Heart left ventricle (tissue), 13 donors: ENCODE measurements around the gene CRISPLD2.

Source experiments
- POLR2A ChIP-seq, 2 donors: fragments of 450-650 bp; IDR thresholded peaks; one replicate each; pipeline ENCODE4 v1.6.1; 2017; ENCODE audit warnings: antibody characterized with exemption in 2 of 2, mild to moderate bottlenecking in 2 of 2, moderate library complexity in 2 of 2
- TF ChIP-seq, protein P1 (sequence below), 12 donors: fragments of 200-600 bp; sonication (generic) in 4 of 12; IDR thresholded peaks; one replicate each; pipeline versions ENCODE4 v1.5.0 to v1.8.0; 2018 to 2022; ENCODE audit warnings: antibody characterized with exemption in 12 of 12, mild to moderate bottlenecking in 5 of 12
- donor health status: ischemic (EF 13 %, LVEDD 7.1; RV severe dilation, severe dysfunction).
- donor health status: DM: no; HTN: yes; CAD: no.
- donor health status: DM: no; HTN: no; CAD: no.
- donor health status: ischemic (EF 25% LVEDD 6.9; RV normal size, moderate dysfunction).
- donor health status: ischemic (EF 25% LVEDD 5.7; RV mildly dilated, moderate dysfunction).
- donor health status: ischemic (EF 35%, LVEDD 5.7; RV mildly dilated, moderate dysfunction).
- donor health status: nonischemic (EF 11% LVEDD 7.7; RV severe dilation, severe dysfunction).
- donor health status: DM: yes; HTN: yes; CAD: no.
- donor health status: PGD.
- donor health status: ischemic (EF 29% LVEDD 5.4; RV normal size, mild dysfunction).
- donor health status: nonischemic (EF 23%, LVEDD 6.1; RV moderate dilation, normal function).

DNA sequence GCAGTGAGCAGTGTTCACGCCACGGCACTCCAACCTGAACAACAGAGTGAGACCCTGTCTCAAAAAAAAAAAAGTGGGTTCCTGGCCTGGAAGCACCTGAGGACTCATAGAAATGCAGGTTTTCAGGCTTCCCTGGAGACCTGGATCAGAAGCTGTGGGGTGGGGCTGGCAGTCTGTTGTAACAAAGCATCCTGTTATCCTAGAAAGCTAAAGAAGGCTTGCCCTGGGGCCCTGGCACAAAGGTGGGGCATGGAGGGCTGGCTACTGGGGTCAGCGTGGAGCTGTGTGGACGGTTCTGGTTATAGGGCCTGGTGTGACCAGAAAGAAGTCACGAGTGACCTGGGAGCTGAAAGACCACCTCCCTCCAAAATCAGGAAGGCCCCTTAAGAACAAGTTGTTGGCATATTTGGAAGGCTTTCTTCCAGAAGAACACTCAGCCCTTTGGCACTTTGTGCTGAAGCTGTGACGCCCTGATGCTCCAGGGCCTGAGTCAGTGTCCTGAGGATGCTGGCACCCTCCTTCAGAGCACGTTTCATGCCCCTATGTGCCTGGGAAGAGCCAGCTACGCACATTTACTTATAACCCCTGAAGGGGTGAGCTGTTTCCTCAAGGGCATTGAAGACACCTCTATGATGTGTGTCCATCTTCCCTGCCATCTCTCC, 6.2 kb downstream of the CRISPLD2 start:
- TF ChIP-seq, protein P1, sequence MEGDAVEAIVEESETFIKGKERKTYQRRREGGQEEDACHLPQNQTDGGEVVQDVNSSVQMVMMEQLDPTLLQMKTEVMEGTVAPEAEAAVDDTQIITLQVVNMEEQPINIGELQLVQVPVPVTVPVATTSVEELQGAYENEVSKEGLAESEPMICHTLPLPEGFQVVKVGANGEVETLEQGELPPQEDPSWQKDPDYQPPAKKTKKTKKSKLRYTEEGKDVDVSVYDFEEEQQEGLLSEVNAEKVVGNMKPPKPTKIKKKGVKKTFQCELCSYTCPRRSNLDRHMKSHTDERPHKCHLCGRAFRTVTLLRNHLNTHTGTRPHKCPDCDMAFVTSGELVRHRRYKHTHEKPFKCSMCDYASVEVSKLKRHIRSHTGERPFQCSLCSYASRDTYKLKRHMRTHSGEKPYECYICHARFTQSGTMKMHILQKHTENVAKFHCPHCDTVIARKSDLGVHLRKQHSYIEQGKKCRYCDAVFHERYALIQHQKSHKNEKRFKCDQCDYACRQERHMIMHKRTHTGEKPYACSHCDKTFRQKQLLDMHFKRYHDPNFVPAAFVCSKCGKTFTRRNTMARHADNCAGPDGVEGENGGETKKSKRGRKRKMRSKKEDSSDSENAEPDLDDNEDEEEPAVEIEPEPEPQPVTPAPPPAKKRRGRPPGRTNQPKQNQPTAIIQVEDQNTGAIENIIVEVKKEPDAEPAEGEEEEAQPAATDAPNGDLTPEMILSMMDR (IDR thresholded peaks at IDR 0.05), result no peak
- TF ChIP-seq POLR2A (IDR thresholded peaks at IDR 0.05), result no peak
